ENCODE data around the gene NID1.
"Not testable (repeated sequence)": the region's sequence is repeated elsewhere in the genome, so short reads cannot be mapped to it uniquely, and the experiment has no call there.

The NID1 gene

GRCh38 chr1:235935235-235936225 lies 129.4 kb downstream of the NID1 start:
- H3K9me3 Mint-ChIP-seq, result no peaks in the 10 kb centered on the region
- no peak overlapping the region for H3K4me3 Mint-ChIP-seq
- DNase-seq (ENCODE audit: low spot score in 2 of 2), result no peak
- no peak for ATAC-seq (replicated peaks; ENCODE audit: extremely low read depth, poor library complexity, severe bottlenecking)
- H3K36me3 Mint-ChIP-seq (ENCODE audit: insufficient read depth), result peaks cover 1% of the 10 kb centered on the region
- H3K27me3 Mint-ChIP-seq, result no peaks in the 10 kb centered on the region
- peaks cover 38% of the 10 kb centered on the region for H3K4me1 Mint-ChIP-seq
- H3K27ac Mint-ChIP-seq (ENCODE audit: low read depth), result peak overlapping the region; percentile 17

GRCh38 chr1:235933766-235934116 lies 131.1 kb downstream of the NID1 start:
- Mint-ChIP-seq H3K4me1 (peaks cover 28% of the 10 kb centered on the region), H3K4me3 (no peak overlapping the region)

GRCh38 chr1:235933017-235933765 lies 131.7 kb downstream of the NID1 start:
- H3K4me3 Mint-ChIP-seq, result no peak overlapping the region
- H3K4me1 Mint-ChIP-seq, result peaks cover 23% of the 10 kb centered on the region
- H3K36me3 Mint-ChIP-seq (ENCODE audit: insufficient read depth), result peaks cover 1% of the 10 kb centered on the region
- H3K9me3 Mint-ChIP-seq, result no peaks in the 10 kb centered on the region
- no peak for ATAC-seq (replicated peaks; ENCODE audit: extremely low read depth, poor library complexity, severe bottlenecking)
- H3K27me3 Mint-ChIP-seq, result no peaks in the 10 kb centered on the region
- no peak for DNase-seq (ENCODE audit: low spot score in 2 of 2)
- H3K27ac Mint-ChIP-seq (ENCODE audit: low read depth), result no peak overlapping the region

More at GRCh38 chr1:235933766-235934116, 131.1 kb downstream of the NID1 start:
- Mint-ChIP-seq H3K27me3 (no peaks in the 10 kb centered on the region), H3K9me3 (no peaks in the 10 kb centered on the region), H3K27ac (ENCODE audit: low read depth) (no peak overlapping the region), H3K36me3 (ENCODE audit: insufficient read depth) (peaks cover 1% of the 10 kb centered on the region)
- ATAC-seq (replicated peaks; ENCODE audit: extremely low read depth, poor library complexity, severe bottlenecking) (no peak), DNase-seq (ENCODE audit: low spot score in 2 of 2) (no peak)

GRCh38 chr1:235932090-235932510 lies 132.8 kb downstream of the NID1 start:
- Mint-ChIP-seq H3K27ac (ENCODE audit: low read depth) (no peak overlapping the region), H3K9me3 (no peaks in the 10 kb centered on the region)
- ATAC-seq (replicated peaks; ENCODE audit: extremely low read depth, poor library complexity, severe bottlenecking), result no peak

GRCh38 chr1:235931171-235931738 lies 133.6 kb downstream of the NID1 start:
- Mint-ChIP-seq H3K27me3 (no peaks in the 10 kb centered on the region), H3K27ac (ENCODE audit: low read depth) (no peak overlapping the region), H3K4me3 (no peak overlapping the region), H3K4me1 (peaks cover 22% of the 10 kb centered on the region), H3K9me3 (no peaks in the 10 kb centered on the region), H3K36me3 (ENCODE audit: insufficient read depth) (peaks cover 1% of the 10 kb centered on the region)
- ATAC-seq (replicated peaks; ENCODE audit: extremely low read depth, poor library complexity, severe bottlenecking) (no peak), DNase-seq (ENCODE audit: low spot score in 2 of 2) (no peak)

More at GRCh38 chr1:235932090-235932510, 132.8 kb downstream of the NID1 start:
- no peaks in the 10 kb centered on the region for H3K27me3 Mint-ChIP-seq
- no peak overlapping the region for H3K4me3 Mint-ChIP-seq
- DNase-seq (ENCODE audit: low spot score in 2 of 2), result no peak
- peaks cover 1% of the 10 kb centered on the region for H3K36me3 Mint-ChIP-seq (ENCODE audit: insufficient read depth)
- peaks cover 23% of the 10 kb centered on the region for H3K4me1 Mint-ChIP-seq

GRCh38 chr1:235930543-235930942 lies 134.3 kb downstream of the NID1 start:
- Mint-ChIP-seq H3K4me3 (no peak overlapping the region), H3K27ac (ENCODE audit: low read depth) (no peak overlapping the region), H3K27me3 (no peaks in the 10 kb centered on the region), H3K9me3 (no peaks in the 10 kb centered on the region), H3K36me3 (ENCODE audit: insufficient read depth) (peaks cover 1% of the 10 kb centered on the region), H3K4me1 (peaks cover 15% of the 10 kb centered on the region)
- DNase-seq (ENCODE audit: low spot score in 2 of 2) (no peak), ATAC-seq (replicated peaks; ENCODE audit: extremely low read depth, poor library complexity, severe bottlenecking) (no peak)

- Mint-ChIP-seq H3K4me1 (peaks cover 16% of the 10 kb centered on the region), H3K27me3 (no peaks in the 10 kb centered on the region), H3K27ac (ENCODE audit: low read depth) (no peak overlapping the region), H3K36me3 (ENCODE audit: insufficient read depth) (peaks cover 1% of the 10 kb centered on the region), H3K4me3 (no peak overlapping the region), H3K9me3 (no peaks in the 10 kb centered on the region)
- DNase-seq (ENCODE audit: low spot score in 2 of 2) (no peak), ATAC-seq (replicated peaks; ENCODE audit: extremely low read depth, poor library complexity, severe bottlenecking) (no peak)
Observed at GRCh38 chr1:235929216-235929615, 135.7 kb downstream of the NID1 start.

GRCh38 chr1:235928197-235928596 lies 136.7 kb downstream of the NID1 start:
- H3K4me1 Mint-ChIP-seq, result peaks cover 19% of the 10 kb centered on the region
- H3K27me3 Mint-ChIP-seq, result no peaks in the 10 kb centered on the region

GRCh38 chr1:235927551-235927950 lies 137.3 kb downstream of the NID1 start:
- DNase-seq (ENCODE audit: low spot score in 2 of 2); H3K27ac Mint-ChIP-seq (ENCODE audit: low read depth); H3K4me3 Mint-ChIP-seq; H3K9me3 Mint-ChIP-seq; ATAC-seq (replicated peaks; ENCODE audit: extremely low read depth, poor library complexity, severe bottlenecking); H3K27me3 Mint-ChIP-seq; H3K36me3 Mint-ChIP-seq (ENCODE audit: insufficient read depth): not testable (repeated sequence)
- H3K4me1 Mint-ChIP-seq, result peaks cover 23% of the 10 kb centered on the region

More at GRCh38 chr1:235928197-235928596, 136.7 kb downstream of the NID1 start:
- ATAC-seq (replicated peaks; ENCODE audit: extremely low read depth, poor library complexity, severe bottlenecking) (no peak), DNase-seq (ENCODE audit: low spot score in 2 of 2) (no peak)
- Mint-ChIP-seq H3K4me3 (no peak overlapping the region), H3K36me3 (ENCODE audit: insufficient read depth) (peaks cover 1% of the 10 kb centered on the region), H3K9me3 (no peaks in the 10 kb centered on the region), H3K27ac (ENCODE audit: low read depth) (no peak overlapping the region)

All from central memory CD8-positive, alpha-beta T cell (primary cell).